HCT116 (cell line): ENCODE data around the gene HNF4A. TPM values are rescaled to one million over a fixed set of nuclear protein-coding genes. Genes with fewer than 3 reads are reported as not detected.

Experiments used
- ATAC-seq: fragments of 200-7000 bp; cut with Tn5 transposase; 2 replicates; pipeline ENCODE4 v1.9.1; 2020; ENCODE audit warnings: mild to moderate bottlenecking, moderate library complexity
- BruUV-seq: library from RNA; stranded (reverse); fragments of 400-500 nt; replicated peaks from 2 replicates; lab custom pipeline; 2021; lab: Mats Ljungman, UMichigan
- CTCF ChIA-PET: fragments of 300-600 bp; sonication (Branson Sonifier 250); formaldehyde crosslinking; loops from one replicate; lab custom pipeline; 2021; ENCODE audit warnings: antibody characterized with exemption; lab: Charles Lee
- POLR2A ChIA-PET: fragments of 300-600, 350-600 bp; sonication (Branson Sonifier 250); formaldehyde crosslinking; loops from one replicate; lab custom pipeline; 2021; ENCODE audit warnings: antibody characterized with exemption; lab: Charles Lee
- RAD21 ChIA-PET, 2 experiments: fragments of 300-600 bp; sonication (Branson Sonifier 250); formaldehyde crosslinking; loops; one replicate each; lab custom pipeline; 2023; ENCODE audit warnings: low total read pairs in 2 of 2; ENCODE audit not compliant: uncharacterized antibody in 2 of 2, unreplicated experiment in 2 of 2, low non-redundant PET in 1 of 2; lab: Charles Lee
- DNase-seq: peaks from one replicate; pipeline ENCODE4 v3.0.0-alpha.2; 2010; ENCODE audit warnings: low read depth, low spot score
- H2AFZ ChIP-seq: fragments of 200-600 bp; shearing (Covaris generic), sonication (generic); 2 replicates; pipeline ENCODE4 v1.6.1; 2017; ENCODE audit warnings: low read depth, mixed run types, mixed read lengths, antibody characterized with exemption, low read length; ENCODE audit not compliant: poor library complexity, severe bottlenecking
- H3K27ac ChIP-seq: 2 replicates; pipeline ENCODE4 v1.5.1; 2012; ENCODE audit warnings: low read depth, low read length
- H3K27me3 ChIP-seq: fragments of 200-600 bp; sonication (generic); 2 replicates; pipeline ENCODE4 v1.6.1; 2016; ENCODE audit warnings: mixed run types, low read length, mixed read lengths; ENCODE audit not compliant: insufficient read depth
- H3K36me3 ChIP-seq, 2 experiments: fragments of 200-500 bp in 1 of 2; fragments of 200-600 bp in 1 of 2; sonication (Bioruptor generic) in 1 of 2; sonication (generic) in 1 of 2; 2 replicates each; pipeline versions ENCODE4 v1.5.1 to v1.6.1; 2014 to 2016; ENCODE audit warnings: low read length in 2 of 2, inconsistent platforms in 1 of 2, mixed read lengths in 1 of 2, mixed run types in 1 of 2; ENCODE audit not compliant: insufficient read depth in 2 of 2, control insufficient read depth in 1 of 2
- H3K4me1 ChIP-seq, 2 experiments: fragments of 200-600 bp in 1 of 2; sonication (generic) in 1 of 2; 2 replicates each; pipeline versions ENCODE4 v1.5.1 to v1.6.1; 2012 to 2017; ENCODE audit warnings: low read length in 2 of 2, inconsistent platforms in 1 of 2, mild to moderate bottlenecking in 1 of 2, mixed read lengths in 1 of 2, mixed run types in 1 of 2, moderate library complexity in 1 of 2; ENCODE audit not compliant: insufficient read depth in 2 of 2, control insufficient read depth in 1 of 2
- H3K4me2 ChIP-seq: fragments of 200-600 bp; sonication (generic); 2 replicates; pipeline ENCODE4 v1.6.1; 2017; ENCODE audit warnings: mixed run types, low read length, mixed read lengths
- H3K4me3 ChIP-seq, 2 experiments: fragments of 200-600 bp in 1 of 2; sonication (generic) in 1 of 2; replicated peaks in 1 of 2; 2 replicates each; pipeline ENCODE4 v1.5.1; 2011 to 2016; ENCODE audit warnings: low read length in 2 of 2, control low read depth in 1 of 2, low read depth in 1 of 2, mild to moderate bottlenecking in 1 of 2, mixed read lengths in 1 of 2, mixed run types in 1 of 2
- H3K79me2 ChIP-seq: fragments of 200-600 bp; sonication (generic); 2 replicates; pipeline ENCODE4 v1.6.1; 2017; ENCODE audit warnings: mild to moderate bottlenecking, mixed run types, low read length, moderate library complexity, mixed read lengths; ENCODE audit not compliant: insufficient read depth
- H3K9ac ChIP-seq: fragments of 200-600 bp; sonication (generic); 2 replicates; pipeline ENCODE4 v1.6.1; 2016; ENCODE audit warnings: low read length, mixed read lengths
- H3K9me2 ChIP-seq: fragments of 200-600 bp; sonication (generic), shearing (Covaris generic); 2 replicates; pipeline ENCODE4 v1.6.1; 2017; ENCODE audit warnings: mixed run types, mild to moderate bottlenecking, moderate library complexity; ENCODE audit not compliant: insufficient read depth
- H3K9me3 ChIP-seq, 2 experiments: fragments of 200-500 bp in 1 of 2; fragments of 200-600 bp in 1 of 2; sonication (Bioruptor generic) in 1 of 2; sonication (generic) in 1 of 2; 2 replicates each; pipeline ENCODE4 v1.6.1; 2014 to 2017; ENCODE audit warnings: low read length in 2 of 2, mixed read lengths in 2 of 2, inconsistent platforms in 1 of 2, low read depth in 1 of 2, mild to moderate bottlenecking in 1 of 2, mixed run types in 1 of 2, moderate library complexity in 1 of 2; ENCODE audit not compliant: control insufficient read depth in 1 of 2, insufficient read depth in 1 of 2
- H4K20me1 ChIP-seq: fragments of 200-600 bp; sonication (generic), shearing (Covaris generic); 2 replicates; pipeline ENCODE4 v1.6.1; 2017; ENCODE audit warnings: mixed run types, mild to moderate bottlenecking, moderate library complexity; ENCODE audit not compliant: insufficient read depth
- CBX3 ChIP-seq: IDR thresholded peaks from 2 replicates; pipeline ENCODE4 v1.6.1; 2012; ENCODE audit warnings: low read depth
- ELF1 ChIP-seq: IDR thresholded peaks from 2 replicates; pipeline ENCODE4 v1.6.1; 2012; ENCODE audit warnings: low read depth, borderline replicate concordance
- EZH2 ChIP-seq: fragments of 200-600 bp; sonication (generic); IDR thresholded peaks from 2 replicates; pipeline ENCODE4 v1.6.1; 2017; ENCODE audit warnings: antibody characterized with exemption, mixed run types
- EZH2phosphoT487 ChIP-seq: fragments of 200-600 bp; IDR thresholded peaks from 2 replicates; pipeline ENCODE4 v1.6.1; 2018; ENCODE audit warnings: antibody characterized with exemption, borderline replicate concordance
- FOSL1 ChIP-seq: IDR thresholded peaks from 2 replicates; pipeline ENCODE4 v1.6.1; 2012; ENCODE audit warnings: low read depth
- POLR2AphosphoS5 ChIP-seq: IDR thresholded peaks from 2 replicates; pipeline ENCODE4 v1.6.1; 2011; ENCODE audit warnings: mild to moderate bottlenecking, low read depth, low read length, moderate library complexity
- REST ChIP-seq: IDR thresholded peaks from 2 replicates; pipeline ENCODE4 v1.6.1; 2012; ENCODE audit warnings: low read depth
- SIN3A ChIP-seq: IDR thresholded peaks from 2 replicates; pipeline ENCODE4 v1.6.1; 2012; ENCODE audit warnings: low read depth
- SP1 ChIP-seq: IDR thresholded peaks from 2 replicates; pipeline ENCODE4 v1.6.1; 2012; ENCODE audit warnings: low read depth
- SRF ChIP-seq: IDR thresholded peaks from 2 replicates; pipeline ENCODE4 v1.6.1; 2012; ENCODE audit warnings: low read depth
- TCF7L2 ChIP-seq: IDR thresholded peaks from 2 replicates; pipeline ENCODE4 v1.7.0; 2011; ENCODE audit warnings: borderline replicate concordance, inconsistent platforms; ENCODE audit not compliant: insufficient read depth, insufficient read length; ENCODE audit errors: extremely low read depth
- ZFX ChIP-seq: fragments of 450-650 bp; IDR thresholded peaks from 2 replicates; pipeline ENCODE4 v1.6.1; 2017
- ZNF274 ChIP-seq: fragments of 200-500 bp; sonication (Bioruptor generic); IDR thresholded peaks from 2 replicates; pipeline ENCODE4 v1.6.1; 2014; ENCODE audit warnings: mild to moderate bottlenecking, low read depth, low read length, inconsistent platforms
- intact Hi-C: fragments of 100-400 bp; cut with micrococcal nuclease; formaldehyde crosslinking; loops from 2 replicates; pipeline ENCODE4 v1.10.0; 2022
- total RNA-seq: library from RNA; stranded (reverse); gene quantifications from one replicate; pipeline ENCODE4 v1.2.1, GENCODE V29; 2021; ENCODE audit not compliant: unreplicated experiment
- TF ChIP-seq, protein P1 (sequence below): IDR thresholded peaks from 2 replicates; pipeline ENCODE4 v1.6.1; 2012
- TF ChIP-seq, protein P2 (sequence below): IDR thresholded peaks from 2 replicates; pipeline ENCODE4 v1.6.1; 2012

The HNF4A gene
- total RNA-seq, 1 experiment from 2014 or later = 7.4 TPM

- ATAC-seq (no peak), DNase-seq (no peak)
- no peaks in the 10 kb centered on the region for H3K36me3 ChIP-seq
- POLR2A ChIA-PET = no interaction called here
- no peaks in the 10 kb centered on the region for H3K27me3 ChIP-seq
- H4K20me1 ChIP-seq = no peaks in the 10 kb centered on the region
- H3K4me2 ChIP-seq = no peak overlapping the region
- RAD21 ChIA-PET = no interaction called here
- no peaks in the 10 kb centered on the region for H3K79me2 ChIP-seq
- H3K9me2 ChIP-seq = no peaks in the 10 kb centered on the region
- intact Hi-C loops = no loop called here
- no TSS peak for BruUV-seq
- CTCF ChIA-PET = no interaction called here
- H3K9me3 ChIP-seq = no peaks in the 10 kb centered on the region
- no peak for TF ChIP-seq EZH2phosphoT487
- no peak for TF ChIP-seq SRF
- TF ChIP-seq ELF1 = no peak
- no peak for TF ChIP-seq POLR2AphosphoS5
- TF ChIP-seq TCF7L2 = no peak
- no peak for TF ChIP-seq ZNF274
- no peak for TF ChIP-seq REST
- TF ChIP-seq SIN3A = no peak
- TF ChIP-seq, protein P1, sequence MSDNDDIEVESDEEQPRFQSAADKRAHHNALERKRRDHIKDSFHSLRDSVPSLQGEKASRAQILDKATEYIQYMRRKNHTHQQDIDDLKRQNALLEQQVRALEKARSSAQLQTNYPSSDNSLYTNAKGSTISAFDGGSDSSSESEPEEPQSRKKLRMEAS = no peak
- no peak for TF ChIP-seq CBX3
- TF ChIP-seq, protein P2, sequence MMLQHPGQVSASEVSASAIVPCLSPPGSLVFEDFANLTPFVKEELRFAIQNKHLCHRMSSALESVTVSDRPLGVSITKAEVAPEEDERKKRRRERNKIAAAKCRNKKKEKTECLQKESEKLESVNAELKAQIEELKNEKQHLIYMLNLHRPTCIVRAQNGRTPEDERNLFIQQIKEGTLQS = no peak
- no peak for TF ChIP-seq EZH2
- no peak for TF ChIP-seq FOSL1
- no peak for TF ChIP-seq SP1
- TF ChIP-seq ZFX = no peak
- no peak overlapping the region for H2AFZ ChIP-seq
- H3K27ac ChIP-seq = no peak overlapping the region
- H3K9ac ChIP-seq = no peak overlapping the region
- no peaks in the 10 kb centered on the region for H3K4me1 ChIP-seq
- H3K4me3 ChIP-seq = no peak overlapping the region
Measured at GRCh38 chr20:44437497-44437896, 82.0 kb downstream of the HNF4A start.
